GM18508 (cell line): ENCODE data around the gene CREBL2.
A peak's percentile ranks its signal among the peaks of the same experiment; 100 is the strongest.
"Not testable (repeated sequence)": the region's sequence is repeated elsewhere in the genome, so short reads cannot be mapped to it uniquely, and the experiment has no call there.

ENCODE experiments used
- ATAC-seq: cut with Tn5 transposase; IDR thresholded peaks from one replicate; pipeline ENCODE4 v1.9.1; 2021; ENCODE audit warnings: moderate number of reproducible peaks; ENCODE audit not compliant: insufficient read depth, unreplicated experiment

The CREBL2 gene

GRCh38 chr12:12611512-12612306 lies at the start of gene CREBL2:
CREBL2 (plus strand) TSS chr12:12611876; CDS start chr12:12612173, 297 bp downstream.
- peak; percentile 50 for ATAC-seq

- no peak for ATAC-seq
Observed at GRCh38 chr12:12562016-12562483, 49.6 kb upstream of the CREBL2 start.

- peak; percentile 48 for ATAC-seq
Observed at GRCh38 chr12:12562585-12563261, 49.0 kb upstream of the CREBL2 start, which contains the start of gene DUSP16. DUSP16 (minus strand) TSS chr12:12562863; CDS start chr12:12521098, 41,765 bp downstream.

- no peak for ATAC-seq
Observed at GRCh38 chr12:12563290-12563928, 48.3 kb upstream of the CREBL2 start.

GRCh38 chr12:12564911-12565310 lies 46.8 kb upstream of the CREBL2 start:
- ATAC-seq, result no peak

- not testable (repeated sequence) for ATAC-seq
Observed at GRCh38 chr12:12565971-12566370, 45.7 kb upstream of the CREBL2 start.

- no peak for ATAC-seq
Observed at GRCh38 chr12:12572659-12573058, 39.0 kb upstream of the CREBL2 start.

GRCh38 chr12:12577786-12578185 lies 33.9 kb upstream of the CREBL2 start:
- no peak for ATAC-seq

- ATAC-seq, result not testable (repeated sequence)
Observed at GRCh38 chr12:12580716-12581115, 31.0 kb upstream of the CREBL2 start.

GRCh38 chr12:12582193-12582881 lies 29.3 kb upstream of the CREBL2 start:
- peak; percentile 3 for ATAC-seq

- peak; percentile 88 for ATAC-seq
Observed at GRCh38 chr12:12582895-12583303, 28.8 kb upstream of the CREBL2 start.

- no peak for ATAC-seq
Observed at GRCh38 chr12:12583510-12584178, 28.0 kb upstream of the CREBL2 start.

- ATAC-seq, result no peak
Observed at GRCh38 chr12:12585115-12585863, 26.4 kb upstream of the CREBL2 start.

- ATAC-seq, result no peak
Observed at GRCh38 chr12:12586879-12587675, 24.6 kb upstream of the CREBL2 start.

GRCh38 chr12:12587878-12588277 lies 23.8 kb upstream of the CREBL2 start:
- ATAC-seq, result no peak

- ATAC-seq, result not testable (repeated sequence)
Observed at GRCh38 chr12:12588436-12588835, 23.2 kb upstream of the CREBL2 start.

- no peak for ATAC-seq
Observed at GRCh38 chr12:12590961-12591360, 20.7 kb upstream of the CREBL2 start.

GRCh38 chr12:12592930-12593329 lies 18.7 kb upstream of the CREBL2 start:
- ATAC-seq, result no peak
